Naive thymus-derived CD8-positive, alpha-beta T cell (primary cell): ENCODE results near the gene KLHL25. TPM values are rescaled to one million over a fixed set of nuclear protein-coding genes. Genes with fewer than 3 reads are reported as not detected.

Source experiments
- ATAC-seq, 2 donors: fragments of 150-1000 bp; cut with Tn5 transposase in 1 of 2; sonication (Bioruptor Pico), chemical (Tn5 transposase) in 1 of 2; 1 replicate in 1 of 2; 2 replicates in 1 of 2; pipeline ENCODE4 v1.10.0; 2021; ENCODE audit warnings: mild to moderate bottlenecking in 2 of 2, moderate library complexity in 2 of 2
- POLR2A ChIA-PET: fragments of 350-600 bp; sonication (Branson Sonifier 250); formaldehyde crosslinking; loops from one replicate; lab custom pipeline; 2021; ENCODE audit warnings: antibody characterized with exemption; lab: Charles Lee
- DNase-seq, 10 donors: peaks; one replicate each; pipeline versions ENCODE4 v3.0.0 to v3.0.0-alpha.2; 2020 to 2022
- H3K27ac Mint-ChIP-seq, 10 donors: one replicate each; pipeline ENCODE4 v1.8.0; 2020 to 2022; ENCODE audit warnings: mild to moderate bottlenecking in 10 of 10, mixed read lengths in 10 of 10, moderate library complexity in 4 of 10, inconsistent platforms in 1 of 10
- H3K27me3 Mint-ChIP-seq, 5 donors: one replicate each; pipeline ENCODE4 v1.8.0; 2021 to 2022; ENCODE audit warnings: mixed read lengths in 5 of 5
- H3K36me3 Mint-ChIP-seq, 3 donors: one replicate each; pipeline ENCODE4 v1.8.0; 2020 to 2022; ENCODE audit warnings: mixed read lengths in 3 of 3, mild to moderate bottlenecking in 2 of 3, inconsistent platforms in 1 of 3
- H3K4me1 Mint-ChIP-seq, 4 donors: one replicate each; pipeline ENCODE4 v1.8.0; 2021 to 2022; ENCODE audit warnings: mixed read lengths in 4 of 4
- H3K4me3 Mint-ChIP-seq, 10 donors: one replicate each; pipeline ENCODE4 v1.8.0; 2020 to 2022; ENCODE audit warnings: mild to moderate bottlenecking in 10 of 10, mixed read lengths in 10 of 10, moderate library complexity in 6 of 10, inconsistent platforms in 1 of 10
- H3K9me3 Mint-ChIP-seq, 9 donors: one replicate each; pipeline ENCODE4 v1.8.0; 2020 to 2022; ENCODE audit warnings: mixed read lengths in 9 of 9, mild to moderate bottlenecking in 3 of 9, inconsistent platforms in 1 of 9, moderate library complexity in 1 of 9
- polyA plus RNA-seq, 3 donors: library from polyadenylated mRNA; unstranded; fragments of 300-500 nt; fragmentation: Illumina TruSeq; gene quantifications; one replicate each; pipeline ENCODE4 v1.2.3, GENCODE V29; 2021
- total RNA-seq, 8 experiments: library from RNA in 2 of 8; stranded (reverse) in 2 of 8; gene quantifications; one replicate each; pipeline ENCODE4 v1.2.3 and lab custom pipeline; 2021 to 2026

KLHL25 gene
- total and polyA plus RNA-seq, 5 experiments from 2014 or later = 1.0 to 7.5 (median 1.8) TPM

GRCh38 chr15:85769182-85769900, 25.4 kb downstream of the KLHL25 start:
- peak overlapping the region in 1 of 10 donors; percentile 11 for H3K27ac Mint-ChIP-seq
- peaks cover 0 to 21% (median 14%) of the 10 kb centered on the region in 4 donors for H3K4me1 Mint-ChIP-seq
- POLR2A ChIA-PET = interaction anchor here (1.2 kb wide), 1 partner anchor 23 kb away, joined by 3 read pairs; no protein-coding TSS in a partner anchor
- H3K27me3 Mint-ChIP-seq = no peaks in the 10 kb centered on the region
- DNase-seq (no peak), ATAC-seq (no peak)
- H3K9me3 Mint-ChIP-seq = no peaks in the 10 kb centered on the region
- H3K4me3 Mint-ChIP-seq = no peak overlapping the region
- H3K36me3 Mint-ChIP-seq = peaks cover 0 to 12% (median 2%) of the 10 kb centered on the region in 3 donors

- ATAC-seq (no peak), DNase-seq (no peak)
- Mint-ChIP-seq H3K4me3 (no peak overlapping the region), H3K4me1 (peaks cover 0 to 17% (median 14%) of the 10 kb centered on the region in 4 donors), H3K36me3 (peaks cover 0 to 12% (median 2%) of the 10 kb centered on the region in 3 donors), H3K27ac (no peak overlapping the region), H3K27me3 (no peaks in the 10 kb centered on the region), H3K9me3 (no peaks in the 10 kb centered on the region)
- POLR2A ChIA-PET = no interaction called here
Observed at GRCh38 chr15:85768595-85769168, 26.0 kb downstream of the KLHL25 start.

- H3K4me3 Mint-ChIP-seq = no peak overlapping the region
- no peaks in the 10 kb centered on the region for H3K27me3 Mint-ChIP-seq
- H3K9me3 Mint-ChIP-seq = no peaks in the 10 kb centered on the region
- POLR2A ChIA-PET = no interaction called here
- ATAC-seq (no peak), DNase-seq (no peak)
- H3K27ac Mint-ChIP-seq = peak overlapping the region in 1 of 10 donors; percentile 50
- peaks cover 0 to 16% (median 2%) of the 10 kb centered on the region in 3 donors for H3K36me3 Mint-ChIP-seq
- peaks cover 0 to 16% (median 13%) of the 10 kb centered on the region in 4 donors for H3K4me1 Mint-ChIP-seq
Observed at GRCh38 chr15:85767785-85768529, 26.8 kb downstream of the KLHL25 start.

- ATAC-seq (no peak), DNase-seq (no peak)
- no peak overlapping the region for H3K4me3 Mint-ChIP-seq
- H3K9me3 Mint-ChIP-seq = no peaks in the 10 kb centered on the region
- H3K27ac Mint-ChIP-seq = peak overlapping the region in 2 of 10 donors; percentile 27 to 80
- peaks cover 0 to 14% (median 9%) of the 10 kb centered on the region in 4 donors for H3K4me1 Mint-ChIP-seq
- peaks cover 0 to 18% (median 2%) of the 10 kb centered on the region in 3 donors for H3K36me3 Mint-ChIP-seq
- POLR2A ChIA-PET = no interaction called here
- H3K27me3 Mint-ChIP-seq = no peaks in the 10 kb centered on the region
Observed at GRCh38 chr15:85766001-85766831, 28.5 kb downstream of the KLHL25 start.

GRCh38 chr15:85764649-85765277, 30.0 kb downstream of the KLHL25 start:
- POLR2A ChIA-PET = no interaction called here
- no peak overlapping the region for H3K4me3 Mint-ChIP-seq
- H3K9me3 Mint-ChIP-seq = no peaks in the 10 kb centered on the region
- H3K36me3 Mint-ChIP-seq = peaks cover 0 to 18% (median 2%) of the 10 kb centered on the region in 3 donors
- ATAC-seq = no peak
- H3K27ac Mint-ChIP-seq = peak overlapping the region in 2 of 10 donors; percentile 52 to 72
- peak in 1 of 10 donors; percentile 28 for DNase-seq
- peaks cover 0 to 14% (median 9%) of the 10 kb centered on the region in 4 donors for H3K4me1 Mint-ChIP-seq
- no peaks in the 10 kb centered on the region for H3K27me3 Mint-ChIP-seq

- Mint-ChIP-seq H3K27ac (peak overlapping the region in 1 of 10 donors; percentile 72), H3K9me3 (no peaks in the 10 kb centered on the region), H3K4me3 (peak overlapping the region in 1 of 10 donors; percentile 20), H3K36me3 (peaks cover 0 to 14% (median 2%) of the 10 kb centered on the region in 3 donors), H3K4me1 (peaks cover 0 to 14% (median 9%) of the 10 kb centered on the region in 4 donors), H3K27me3 (no peaks in the 10 kb centered on the region)
- DNase-seq = peak in 1 of 10 donors; percentile 41
- no peak for ATAC-seq
- POLR2A ChIA-PET = interaction anchor here (0.8 kb wide), 1 partner anchor 64 kb away, joined by 3 read pairs; no protein-coding TSS in a partner anchor
Observed at GRCh38 chr15:85763673-85764633, 30.8 kb downstream of the KLHL25 start.

GRCh38 chr15:85763157-85763556, 31.6 kb downstream of the KLHL25 start:
- Mint-ChIP-seq H3K27ac (no peak overlapping the region), H3K9me3 (no peaks in the 10 kb centered on the region), H3K4me1 (peaks cover 0 to 14% (median 9%) of the 10 kb centered on the region in 4 donors), H3K36me3 (peaks cover 0 to 10% (median 2%) of the 10 kb centered on the region in 3 donors), H3K27me3 (no peaks in the 10 kb centered on the region), H3K4me3 (no peak overlapping the region)
- DNase-seq (no peak), ATAC-seq (no peak)
- POLR2A ChIA-PET = interaction anchor here (0.8 kb wide), 1 partner anchor 64 kb away, joined by 3 read pairs; no protein-coding TSS in a partner anchor

GRCh38 chr15:85762756-85763127, 32.0 kb downstream of the KLHL25 start:
- Mint-ChIP-seq H3K9me3 (no peaks in the 10 kb centered on the region), H3K27me3 (no peaks in the 10 kb centered on the region), H3K36me3 (peaks cover 0 to 13% (median 2%) of the 10 kb centered on the region in 3 donors), H3K27ac (no peak overlapping the region), H3K4me3 (no peak overlapping the region), H3K4me1 (peaks cover 0 to 14% (median 9%) of the 10 kb centered on the region in 4 donors)
- ATAC-seq (no peak), DNase-seq (peak in 1 of 10 donors; percentile 16)
- POLR2A ChIA-PET = interaction anchor here (0.8 kb wide), 1 partner anchor 63 kb away, joined by 3 read pairs; no protein-coding TSS in a partner anchor

- POLR2A ChIA-PET = no interaction called here
- H3K27ac Mint-ChIP-seq = no peak overlapping the region
- peaks cover 0 to 14% (median 2%) of the 10 kb centered on the region in 3 donors for H3K36me3 Mint-ChIP-seq
- no peaks in the 10 kb centered on the region for H3K27me3 Mint-ChIP-seq
- DNase-seq (peak in 1 of 10 donors; percentile 31), ATAC-seq (no peak)
- H3K4me1 Mint-ChIP-seq = peaks cover 0 to 14% (median 8%) of the 10 kb centered on the region in 4 donors
- no peaks in the 10 kb centered on the region for H3K9me3 Mint-ChIP-seq
- no peak overlapping the region for H3K4me3 Mint-ChIP-seq
Observed at GRCh38 chr15:85762039-85762755, 32.5 kb downstream of the KLHL25 start.

GRCh38 chr15:85761635-85762034, 33.1 kb downstream of the KLHL25 start:
- no peaks in the 10 kb centered on the region for H3K27me3 Mint-ChIP-seq
- peak overlapping the region in 1 of 10 donors; percentile 11 for H3K27ac Mint-ChIP-seq
- DNase-seq (peak in 1 of 10 donors; percentile 36), ATAC-seq (no peak)
- H3K4me1 Mint-ChIP-seq = peaks cover 0 to 12% (median 7%) of the 10 kb centered on the region in 4 donors
- no peaks in the 10 kb centered on the region for H3K9me3 Mint-ChIP-seq
- no peak overlapping the region for H3K4me3 Mint-ChIP-seq
- peaks cover 0 to 14% (median 2%) of the 10 kb centered on the region in 3 donors for H3K36me3 Mint-ChIP-seq
- POLR2A ChIA-PET = no interaction called here
